ENCODE measurements around the gene NRBF2. TPM values are rescaled to one million over a fixed set of nuclear protein-coding genes. Genes with fewer than 3 reads are reported as not detected.
A peak's percentile ranks its signal among the peaks of the same experiment; 100 is the strongest.
"Not testable (repeated sequence)": the region's sequence is repeated elsewhere in the genome, so short reads cannot be mapped to it uniquely, and the experiment has no call there.

Gene NRBF2
- total and polyA plus RNA-seq, 9 of the 15 experiments (the other 6 are each of a cell fraction or from before 2014, with no cell fraction given) = 20.8 to 52.1 (median 30.5) TPM

DNA sequence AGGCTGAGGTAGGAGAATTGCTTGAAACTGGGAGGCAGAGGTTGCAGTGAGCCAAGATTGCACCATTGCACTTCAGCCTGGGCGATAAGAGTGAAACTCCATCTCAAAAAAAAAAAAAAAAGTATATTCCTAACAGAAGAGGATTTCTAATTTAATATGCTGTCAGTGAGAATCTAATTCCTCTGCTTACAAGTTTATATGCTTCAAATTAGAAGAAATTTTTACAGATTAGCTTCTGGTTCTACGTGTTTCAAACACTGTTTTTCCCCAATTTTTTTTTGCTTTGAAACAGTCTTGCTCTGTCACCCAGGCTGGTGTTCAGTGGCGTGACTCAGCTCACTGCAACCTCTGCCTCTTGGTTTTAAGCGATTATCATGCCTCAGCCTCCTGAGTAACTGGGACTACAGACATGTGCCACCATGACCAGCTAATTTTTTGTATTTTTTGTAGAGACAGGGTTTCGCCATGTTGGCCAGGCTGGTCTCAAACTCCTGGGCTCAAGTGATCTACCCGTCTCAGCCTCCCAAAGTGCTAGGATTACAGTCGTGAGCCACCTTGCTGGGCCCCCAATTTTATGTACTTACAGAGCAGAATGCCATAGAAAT is 30.7 kb upstream of the NRBF2 start (continued):
- TF ChIP-seq, protein P1, sequence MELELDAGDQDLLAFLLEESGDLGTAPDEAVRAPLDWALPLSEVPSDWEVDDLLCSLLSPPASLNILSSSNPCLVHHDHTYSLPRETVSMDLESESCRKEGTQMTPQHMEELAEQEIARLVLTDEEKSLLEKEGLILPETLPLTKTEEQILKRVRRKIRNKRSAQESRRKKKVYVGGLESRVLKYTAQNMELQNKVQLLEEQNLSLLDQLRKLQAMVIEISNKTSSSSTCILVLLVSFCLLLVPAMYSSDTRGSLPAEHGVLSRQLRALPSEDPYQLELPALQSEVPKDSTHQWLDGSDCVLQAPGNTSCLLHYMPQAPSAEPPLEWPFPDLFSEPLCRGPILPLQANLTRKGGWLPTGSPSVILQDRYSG (tag; conservative IDR thresholded peaks at IDR 0.05; ENCODE audit: low read depth) = peak; percentile 80; the same call in 1 of the 2 replicates
- TF ChIP-seq, protein P2, sequence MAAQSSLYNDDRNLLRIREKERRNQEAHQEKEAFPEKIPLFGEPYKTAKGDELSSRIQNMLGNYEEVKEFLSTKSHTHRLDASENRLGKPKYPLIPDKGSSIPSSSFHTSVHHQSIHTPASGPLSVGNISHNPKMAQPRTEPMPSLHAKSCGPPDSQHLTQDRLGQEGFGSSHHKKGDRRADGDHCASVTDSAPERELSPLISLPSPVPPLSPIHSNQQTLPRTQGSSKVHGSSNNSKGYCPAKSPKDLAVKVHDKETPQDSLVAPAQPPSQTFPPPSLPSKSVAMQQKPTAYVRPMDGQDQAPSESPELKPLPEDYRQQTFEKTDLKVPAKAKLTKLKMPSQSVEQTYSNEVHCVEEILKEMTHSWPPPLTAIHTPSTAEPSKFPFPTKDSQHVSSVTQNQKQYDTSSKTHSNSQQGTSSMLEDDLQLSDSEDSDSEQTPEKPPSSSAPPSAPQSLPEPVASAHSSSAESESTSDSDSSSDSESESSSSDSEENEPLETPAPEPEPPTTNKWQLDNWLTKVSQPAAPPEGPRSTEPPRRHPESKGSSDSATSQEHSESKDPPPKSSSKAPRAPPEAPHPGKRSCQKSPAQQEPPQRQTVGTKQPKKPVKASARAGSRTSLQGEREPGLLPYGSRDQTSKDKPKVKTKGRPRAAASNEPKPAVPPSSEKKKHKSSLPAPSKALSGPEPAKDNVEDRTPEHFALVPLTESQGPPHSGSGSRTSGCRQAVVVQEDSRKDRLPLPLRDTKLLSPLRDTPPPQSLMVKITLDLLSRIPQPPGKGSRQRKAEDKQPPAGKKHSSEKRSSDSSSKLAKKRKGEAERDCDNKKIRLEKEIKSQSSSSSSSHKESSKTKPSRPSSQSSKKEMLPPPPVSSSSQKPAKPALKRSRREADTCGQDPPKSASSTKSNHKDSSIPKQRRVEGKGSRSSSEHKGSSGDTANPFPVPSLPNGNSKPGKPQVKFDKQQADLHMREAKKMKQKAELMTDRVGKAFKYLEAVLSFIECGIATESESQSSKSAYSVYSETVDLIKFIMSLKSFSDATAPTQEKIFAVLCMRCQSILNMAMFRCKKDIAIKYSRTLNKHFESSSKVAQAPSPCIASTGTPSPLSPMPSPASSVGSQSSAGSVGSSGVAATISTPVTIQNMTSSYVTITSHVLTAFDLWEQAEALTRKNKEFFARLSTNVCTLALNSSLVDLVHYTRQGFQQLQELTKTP (IDR thresholded peaks at IDR 0.05; ENCODE audit: low read depth in 1 of 2, partially characterized antibody in 2 of 2) = peak in 1 of 2 experiments; percentile 50
- TF ChIP-seq FOSL1 (tag; conservative IDR thresholded peaks at IDR 0.05) (peak; percentile 85), FOXM1 (IDR thresholded peaks at IDR 0.05; ENCODE audit: low read depth) (peak; percentile 20; the same call in 1 of the 2 replicates), L3MBTL2 (IDR thresholded peaks at IDR 0.05) (peak; percentile 77), LEF1 (IDR thresholded peaks at IDR 0.05) (peak; percentile 70; the same call in 1 of the 2 replicates), BACH1 (tag; IDR thresholded peaks at IDR 0.05) (peak; percentile 92; the same call in 1 of the 2 replicates)
- not testable (repeated sequence) for TF ChIP-seq FOXM1 (CRISPR knock-in tag; IDR thresholded peaks at IDR 0.05; ENCODE audit: low read depth)
- TF ChIP-seq, protein P3, sequence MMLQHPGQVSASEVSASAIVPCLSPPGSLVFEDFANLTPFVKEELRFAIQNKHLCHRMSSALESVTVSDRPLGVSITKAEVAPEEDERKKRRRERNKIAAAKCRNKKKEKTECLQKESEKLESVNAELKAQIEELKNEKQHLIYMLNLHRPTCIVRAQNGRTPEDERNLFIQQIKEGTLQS (IDR thresholded peaks at IDR 0.05) = peak; percentile 75
- TF ChIP-seq, protein P3 (CRISPR knock-in tag; conservative IDR thresholded peaks at IDR 0.05) = not testable (repeated sequence)

DNA sequence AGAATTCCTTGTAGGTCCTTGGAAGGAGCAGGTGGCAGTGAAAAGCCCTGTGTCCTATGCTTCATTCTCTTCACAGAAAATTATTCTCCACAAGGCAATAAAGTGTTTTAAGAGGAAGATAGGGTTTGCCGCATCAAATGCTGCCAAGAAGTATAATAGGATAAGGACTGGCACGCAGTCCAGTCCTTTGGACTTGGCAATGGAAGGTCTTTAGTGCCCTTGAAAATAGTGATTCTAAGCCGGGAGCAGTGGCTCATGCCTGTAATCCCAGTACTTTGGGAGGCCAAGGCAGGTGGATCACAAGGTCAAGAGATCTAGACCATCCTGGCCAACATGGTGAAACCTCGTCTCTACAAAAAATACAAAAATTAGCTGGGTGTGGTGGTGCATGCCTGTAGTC is 29.9 kb upstream of the NRBF2 start:
- WGBS (ENCODE audit: insufficient coverage, low coverage, missing lambda C conversion rate) = 75% methylated on average over 4 of the region's 4 CpGs
- in situ Hi-C loops (cut with MboI) = loop anchor here (25.0 kb wide), 1 partner anchor 1341 kb away; no protein-coding TSS in a partner anchor

More for the DNA sequence above, 29.9 kb upstream of the NRBF2 start:
- H3K79me2 ChIP-seq (ENCODE audit: control insufficient read depth, insufficient read depth, low read length); intact Hi-C loops (cut with micrococcal nuclease); ATAC-seq; H3K36me3 ChIP-seq (ENCODE audit: control insufficient read depth, insufficient read depth, low read length); H3K9me3 ChIP-seq (replicated peaks; ENCODE audit: control insufficient read depth, insufficient read depth, low read depth, low read length); H3K27me3 ChIP-seq (ENCODE audit: control insufficient read depth in 2 of 2, insufficient read depth in 2 of 2, low read length in 2 of 2); H3K4me3 ChIP-seq; FAIRE-seq; DNase-seq (ENCODE audit: extremely low read depth in 1 of 4, low spot score in 3 of 4); H3K9ac ChIP-seq (ENCODE audit: insufficient read depth in 1 of 2, low read depth in 2 of 2, low read length in 2 of 2); H3K9me1 ChIP-seq (ENCODE audit: control insufficient read depth, insufficient read depth, low read length); BruUV-seq (replicated peaks); CTCF ChIA-PET (ENCODE audit: low intra/inter-chr PET ratio); H3K4me2 ChIP-seq (ENCODE audit: insufficient read depth, low read length); H4K20me1 ChIP-seq (replicated peaks; ENCODE audit: control insufficient read depth, insufficient read depth, low read length): not testable (repeated sequence)
- POLR2A ChIA-PET = interaction anchor here (0.7 kb wide), 1 partner anchor 30 kb away, joined by 3 read pairs; the partner anchor contains the start of gene NRBF2
- Histone ChIP-seq H3K27ac (ENCODE audit: extremely low read depth, low read depth, low read length) (peak overlapping the region; percentile 61; the same call in 2 of the 3 replicates), H2AFZ (ENCODE audit: low read depth, low read length) (peak overlapping the region; percentile 74; the same call in 1 of the 2 replicates), H3K4me1 (replicated peaks in 1 of 2; ENCODE audit: control insufficient read depth in 2 of 2, insufficient read depth in 2 of 2, low read length in 2 of 2) (peaks cover 0 to 30% of the 10 kb centered on the region in 2 experiments; a peak in 3 of 5 replicates)
